HG03064 (cell line): ENCODE measurements around the gene RECQL.
"Not testable (repeated sequence)": the region's sequence is repeated elsewhere in the genome, so short reads cannot be mapped to it uniquely, and the experiment has no call there.

ENCODE experiments used
- ATAC-seq: cut with Tn5 transposase; IDR thresholded peaks from one replicate; pipeline ENCODE4 v1.9.1; 2021; ENCODE audit warnings: low read depth; ENCODE audit not compliant: unreplicated experiment

RECQL gene

GRCh38 chr12:21507849-21508248, 6.4 kb upstream of the RECQL start:
- no peak for ATAC-seq

DNA sequence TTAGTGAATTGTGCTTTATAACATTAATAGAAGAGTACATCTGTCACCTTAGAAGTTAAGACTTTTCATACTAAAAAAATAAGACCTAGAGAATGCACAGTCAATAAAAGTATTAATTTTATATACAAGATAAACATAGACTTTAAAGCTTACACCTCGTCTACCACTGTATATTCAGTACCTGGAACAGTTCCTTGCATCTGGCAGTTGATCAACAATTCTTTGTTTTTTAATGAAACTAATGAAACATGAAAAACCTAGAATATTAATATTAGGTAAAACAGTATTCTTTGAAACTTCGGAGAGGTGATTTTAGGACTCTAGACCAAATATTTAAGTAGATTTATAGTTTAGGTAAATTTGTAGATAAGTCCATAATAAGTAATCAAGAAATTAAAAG, 4.5 kb upstream of the RECQL start:
- no peak for ATAC-seq

DNA sequence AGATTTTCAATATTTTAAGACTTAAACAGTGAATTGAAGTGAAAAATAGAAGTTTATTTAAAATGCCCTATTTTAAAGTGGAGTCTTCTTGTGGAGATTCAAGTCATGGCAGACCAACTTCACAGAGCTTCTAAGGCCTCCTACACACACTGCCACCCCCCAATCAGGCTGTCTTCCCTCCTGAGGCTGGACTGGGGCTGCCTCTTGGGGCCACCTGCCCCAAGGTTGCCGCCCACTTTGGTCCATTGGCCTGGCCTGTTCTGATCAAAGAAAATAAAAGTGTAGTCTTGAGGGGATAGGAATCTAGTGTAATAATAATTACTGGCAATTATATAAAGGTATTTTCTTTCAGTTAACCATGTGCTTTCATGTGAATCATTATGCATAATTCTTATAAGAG, 1.4 kb upstream of the RECQL start:
- no peak for ATAC-seq

GRCh38 chr12:21502164-21502496, 695 bp upstream of the RECQL start:
- ATAC-seq: peak; percentile 3

DNA sequence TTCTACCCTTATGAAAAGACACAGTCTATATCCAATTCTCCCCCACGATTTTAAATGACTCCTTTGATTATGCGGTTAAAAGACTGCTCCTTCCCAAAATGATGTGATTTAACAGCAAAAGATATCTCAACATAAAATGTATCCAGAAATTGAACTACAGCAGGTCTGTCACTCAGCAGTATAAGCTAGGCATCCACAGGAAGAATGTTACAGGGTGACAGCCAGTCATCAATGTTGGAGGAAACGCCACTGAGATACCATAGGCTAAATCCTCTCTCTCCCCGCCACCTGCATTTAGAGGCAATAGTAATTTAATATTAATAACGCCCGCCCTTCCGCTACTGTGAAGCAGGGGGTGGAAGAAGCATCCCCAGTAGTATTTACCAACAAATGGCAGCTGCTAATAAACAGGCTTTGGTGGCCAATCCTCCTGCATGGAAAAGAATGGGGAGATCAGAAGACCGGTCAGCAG, 613 bp downstream of the RECQL start:
- ATAC-seq: peak; percentile 2

DNA sequence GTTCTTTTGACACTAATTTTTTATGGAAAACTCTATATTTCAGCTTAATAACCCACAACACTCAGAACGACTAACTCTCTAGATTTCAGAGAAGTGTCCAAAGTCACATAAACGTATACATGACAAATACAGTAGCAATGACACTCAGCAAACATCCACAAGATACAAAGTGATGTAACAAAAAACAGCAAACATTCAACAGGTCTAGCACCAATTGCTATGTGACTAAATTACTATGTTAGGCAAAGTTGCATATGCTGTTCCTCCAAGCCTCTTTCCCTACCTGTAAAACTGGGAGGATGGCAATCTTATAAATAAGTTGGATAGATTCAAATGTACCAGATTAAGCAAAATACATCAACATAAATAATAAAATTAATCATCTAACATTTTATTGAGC, 1.7 kb downstream of the RECQL start:
- no peak for ATAC-seq

DNA sequence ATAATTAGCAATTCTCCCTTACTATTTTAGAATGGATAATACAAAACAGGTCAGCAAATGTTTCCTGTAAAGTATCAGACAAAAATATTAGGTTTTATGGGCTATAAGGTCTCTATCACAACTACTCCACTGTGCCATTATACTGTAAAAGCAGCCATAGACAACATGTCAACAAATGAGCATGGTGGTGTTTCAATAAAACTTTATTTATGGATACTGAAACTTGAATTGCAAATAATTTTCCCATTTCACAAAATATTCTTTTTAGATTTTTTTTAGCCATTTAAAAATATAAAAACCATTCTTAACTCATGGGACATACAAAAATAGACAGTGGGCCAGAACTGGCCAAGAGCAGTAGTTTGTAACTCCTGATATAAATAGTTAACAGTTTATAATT, 15.4 kb downstream of the RECQL start:
- no peak for ATAC-seq

GRCh38 chr12:21483531-21483930, 17.9 kb downstream of the RECQL start:
- no peak for ATAC-seq

GRCh38 chr12:21478756-21479455, 22.5 kb downstream of the RECQL start:
- no peak for ATAC-seq

GRCh38 chr12:21476949-21477348, 24.5 kb downstream of the RECQL start:
- ATAC-seq: no peak

DNA sequence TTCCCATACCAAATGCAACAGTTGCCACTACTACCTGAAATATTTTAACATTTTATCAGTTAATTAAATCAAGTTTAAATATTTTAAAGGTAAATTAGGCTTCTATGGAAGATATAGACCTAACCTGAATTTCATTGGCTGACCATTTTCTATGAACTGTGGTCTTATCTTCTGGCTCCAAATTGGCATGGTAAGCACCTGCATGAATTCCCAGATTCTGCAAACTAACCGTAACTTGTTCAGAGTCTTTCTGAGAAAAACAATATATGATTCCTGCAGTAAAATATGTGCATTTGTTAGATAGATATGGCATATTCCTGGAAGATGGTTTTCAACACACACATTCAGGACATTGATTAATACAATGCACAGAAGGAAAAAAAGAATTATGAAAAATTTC, 25.9 kb downstream of the RECQL start:
- no peak for ATAC-seq

- ATAC-seq: no peak
Observed at GRCh38 chr12:21472197-21472823, 29.1 kb downstream of the RECQL start.

DNA sequence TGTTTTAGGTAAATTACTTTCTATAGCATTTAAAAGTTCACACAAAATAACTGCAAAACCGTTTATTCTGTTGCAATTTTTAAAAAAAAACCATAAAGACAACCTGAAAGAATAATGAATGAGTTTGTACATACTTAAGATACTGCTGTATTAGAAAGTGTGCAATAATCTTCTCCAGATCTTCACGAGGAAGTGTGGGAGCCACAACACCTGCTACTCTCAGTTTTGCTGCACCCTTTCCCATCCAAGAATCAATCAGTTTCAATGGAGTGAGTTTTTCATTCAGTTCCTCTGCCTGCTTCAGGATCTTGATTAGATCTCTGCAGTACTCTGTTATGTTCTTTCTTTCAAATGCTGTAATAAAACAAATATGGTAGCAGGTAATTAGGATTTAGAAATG, 30.1 kb downstream of the RECQL start:
- ATAC-seq: no peak

- ATAC-seq: not testable (repeated sequence)
Observed at GRCh38 chr12:21467334-21467733, 34.1 kb downstream of the RECQL start.

GRCh38 chr12:21459474-21459873, 42.0 kb downstream of the RECQL start:
- no peak for ATAC-seq

DNA sequence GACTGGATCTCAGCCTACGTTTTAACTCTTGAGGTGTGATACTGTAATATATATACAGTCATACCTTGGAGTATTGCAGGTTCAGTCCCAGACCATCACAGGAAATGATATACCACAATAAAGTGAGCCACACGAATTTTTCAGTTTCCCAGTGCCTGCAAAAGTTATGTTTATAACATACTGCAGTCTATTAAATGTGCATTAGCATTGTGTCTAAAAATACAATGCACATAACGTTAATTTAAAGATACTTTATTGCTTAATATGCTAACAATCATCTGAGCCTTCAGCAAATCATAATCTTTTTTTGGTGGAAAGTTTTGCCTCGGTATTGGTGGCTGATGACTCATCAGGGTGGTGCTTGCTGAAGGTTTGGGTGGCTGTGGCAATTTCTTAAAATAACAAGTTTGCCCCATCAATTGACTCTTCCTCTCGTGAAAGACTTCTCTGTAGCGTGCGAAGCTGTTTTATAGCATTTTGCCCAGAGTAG, 45.1 kb downstream of the RECQL start:
- no peak for ATAC-seq

DNA sequence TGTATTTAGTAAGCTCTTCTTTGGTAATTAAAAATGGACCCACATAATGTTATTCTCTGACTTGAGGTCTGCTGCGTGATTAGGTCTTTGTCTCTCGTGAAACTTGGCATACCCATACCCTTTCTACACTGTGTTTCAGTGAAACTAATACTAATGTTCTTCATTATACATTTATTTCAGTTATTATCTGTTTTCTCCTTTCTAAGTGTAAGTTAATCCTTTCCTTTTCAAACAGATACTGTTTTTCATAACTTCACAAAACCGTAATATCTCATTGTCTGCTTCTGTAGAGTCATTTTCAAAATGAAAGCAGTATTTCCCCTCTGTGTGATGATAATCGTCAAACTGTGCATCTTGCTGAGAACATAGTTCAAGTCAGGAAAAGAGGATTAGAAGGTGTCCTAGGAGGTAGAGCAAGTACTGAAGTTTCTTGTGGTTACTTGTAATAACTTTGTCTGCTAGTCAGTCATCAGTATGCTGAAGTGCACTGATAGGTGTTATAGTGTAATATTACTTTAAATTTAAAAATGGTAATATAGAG, 48.1 kb downstream of the RECQL start:
- ATAC-seq: no peak

DNA sequence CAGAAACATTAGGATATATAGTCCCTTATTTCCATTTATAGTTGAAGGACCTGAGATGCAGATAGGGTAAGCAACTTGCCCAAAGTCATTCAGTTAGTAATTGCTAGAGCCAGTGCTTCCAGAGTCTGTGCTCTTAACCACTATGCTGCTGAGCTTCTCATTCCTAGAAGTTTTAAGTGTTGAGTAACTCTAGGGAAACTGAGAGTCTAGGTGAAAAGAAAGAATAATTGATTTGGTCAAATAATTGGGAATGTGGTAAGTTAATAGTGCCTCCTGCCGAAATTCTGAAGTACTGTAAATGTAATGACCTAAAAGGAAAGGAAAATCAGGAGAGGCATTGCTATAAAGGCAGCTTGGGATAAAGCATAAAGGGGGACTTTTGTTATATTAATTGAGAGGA, 49.9 kb downstream of the RECQL start:
- ATAC-seq: no peak

DNA sequence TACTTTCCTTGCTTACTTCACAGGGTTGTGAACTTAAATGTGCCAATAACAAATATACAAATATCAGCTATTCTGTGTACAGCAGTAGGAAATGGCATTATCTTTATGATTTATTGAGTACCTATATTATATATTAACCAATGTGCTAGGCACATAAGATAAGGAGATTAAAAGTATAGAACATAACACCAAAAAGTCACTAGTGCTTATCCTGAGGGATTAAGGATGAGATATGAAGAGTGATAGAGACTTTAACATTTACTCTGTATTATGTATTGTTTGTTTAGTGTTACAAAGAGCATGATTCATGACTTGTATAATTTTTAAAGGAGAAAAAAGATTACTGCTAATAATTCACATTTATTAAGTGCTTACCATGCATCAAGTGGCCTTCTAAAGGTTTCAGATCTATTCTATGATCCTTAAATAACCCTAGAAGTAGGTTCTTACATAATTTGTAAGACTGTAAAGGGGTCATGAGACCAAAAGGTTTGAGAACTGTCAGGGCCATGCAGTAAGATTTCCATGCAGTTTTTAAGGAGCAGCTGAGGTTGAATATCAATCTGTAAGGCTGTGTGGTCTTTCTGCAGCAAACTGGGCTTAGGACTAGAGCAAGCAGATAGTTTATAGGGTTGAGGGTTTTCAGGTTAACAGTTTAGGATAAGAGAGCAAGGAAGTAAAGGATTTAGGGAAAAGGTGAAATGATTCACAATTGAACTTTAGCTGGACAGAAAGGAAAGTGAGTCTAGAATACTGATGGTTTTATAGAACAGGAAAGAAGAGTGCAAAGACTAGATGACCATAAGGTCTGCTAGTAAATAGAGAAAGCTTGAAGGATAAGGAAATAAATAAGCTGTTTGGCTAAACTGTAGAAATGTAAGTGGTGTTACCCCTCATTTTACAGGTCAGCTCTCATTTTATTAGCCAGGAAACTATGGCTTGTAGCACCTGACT, 57.0 kb downstream of the RECQL start:
- ATAC-seq: no peak

- ATAC-seq: no peak
Observed at GRCh38 chr12:21439347-21439746, 62.1 kb downstream of the RECQL start.

DNA sequence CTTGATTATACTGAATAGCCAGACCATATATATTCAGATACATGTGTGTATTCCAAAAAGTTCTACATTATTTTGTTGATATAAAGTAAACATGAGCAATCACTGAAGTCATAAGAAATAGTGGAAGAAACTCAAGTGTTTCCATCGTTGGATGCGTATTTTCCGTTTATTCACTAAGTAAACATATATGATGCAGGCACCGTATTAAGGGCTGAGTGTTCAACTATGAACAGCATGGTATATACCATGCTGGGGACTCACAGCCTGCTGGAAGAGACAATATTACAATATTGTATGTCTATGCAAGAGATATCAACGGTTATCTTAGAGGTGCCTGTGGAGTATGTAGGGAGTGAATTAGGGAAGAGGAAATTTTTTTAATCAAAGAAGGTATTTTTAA, 62.8 kb downstream of the RECQL start:
- ATAC-seq: no peak
